T-cell (primary cell): ENCODE measurements around the gene ANKRD13A. TPM values are rescaled to one million over a fixed set of nuclear protein-coding genes. Genes with fewer than 3 reads are reported as not detected.
"Not testable (repeated sequence)": the region's sequence is repeated elsewhere in the genome, so short reads cannot be mapped to it uniquely, and the experiment has no call there.

Experiments
- ATAC-seq, 4 experiments: fragments of 200-7000 bp in 3 of 4; fragments of 150-1000 bp in 1 of 4; cut with Tn5 transposase; replicated peaks in 1 of 4; 1 replicate in 3 of 4; 2 replicates in 1 of 4; pipeline ENCODE4 v1.10.0; 2021; ENCODE audit warnings: moderate library complexity in 3 of 4, mild to moderate bottlenecking in 2 of 4, moderate number of reproducible peaks in 1 of 4
- CTCF ChIA-PET, 2 donors: fragments of 300-600 bp; sonication (Branson Sonifier 250); formaldehyde crosslinking; loops; one replicate each; lab custom pipeline; 2022; ENCODE audit warnings: antibody characterized with exemption in 2 of 2; lab: Charles Lee
- POLR2A ChIA-PET, 2 donors: fragments of 300-600 bp; sonication (Branson Sonifier 250); formaldehyde crosslinking; loops; one replicate each; lab custom pipeline; 2022; ENCODE audit warnings: antibody characterized with exemption in 2 of 2; lab: Charles Lee
- DNase-seq, 35 experiments: peaks; one replicate each; pipeline versions ENCODE4 v3.0.0 to v3.0.0-alpha.2; 2013 to 2023
- H3K27ac ChIP-seq: one replicate; pipeline ENCODE4 v1.5.1; 2013; ENCODE audit warnings: low read length
- H3K27me3 ChIP-seq, 2 experiments: replicated peaks in 1 of 2; 1 replicate in 1 of 2; 2 replicates in 1 of 2; pipeline versions ENCODE4 v1.6.1 to v1.7.0; 2013; ENCODE audit warnings: low read length in 1 of 2, mixed read lengths in 1 of 2; ENCODE audit not compliant: control insufficient read depth in 2 of 2, insufficient read depth in 2 of 2; ENCODE audit errors: extremely low read depth in 1 of 2
- H3K36me3 ChIP-seq, 2 donors: 1 replicate in 1 of 2; 2 replicates in 1 of 2; pipeline versions ENCODE4 v1.6.1 to v1.7.0; 2013; ENCODE audit warnings: low read length in 1 of 2; ENCODE audit not compliant: control insufficient read depth in 2 of 2, insufficient read depth in 1 of 2; ENCODE audit errors: extremely low read depth in 1 of 2
- H3K4me1 ChIP-seq, 2 experiments: 1 replicate in 1 of 2; 2 replicates in 1 of 2; pipeline versions ENCODE4 v1.6.1 to v1.7.0; 2013; ENCODE audit warnings: low read length in 2 of 2, mixed read lengths in 1 of 2; ENCODE audit not compliant: insufficient read depth in 2 of 2, control insufficient read depth in 1 of 2; ENCODE audit errors: extremely low read depth in 1 of 2
- H3K4me3 ChIP-seq, 2 donors: 1 replicate in 1 of 2; 2 replicates in 1 of 2; pipeline versions ENCODE4 v1.5.1 to v1.7.0; 2013; ENCODE audit warnings: mild to moderate bottlenecking in 2 of 2, low read length in 1 of 2, moderate library complexity in 1 of 2; ENCODE audit not compliant: control insufficient read depth in 1 of 2; ENCODE audit errors: extremely low read depth in 1 of 2
- H3K9me3 ChIP-seq: 2 replicates; pipeline ENCODE4 v1.7.0; 2013
- H3K27ac Mint-ChIP-seq, 2 donors: one replicate each; pipeline ENCODE4 v1.8.0; 2020 to 2021; ENCODE audit warnings: mild to moderate bottlenecking in 2 of 2, mixed read lengths in 2 of 2
- H3K27me3 Mint-ChIP-seq, 2 donors: one replicate each; pipeline ENCODE4 v1.8.0; 2021 to 2022; ENCODE audit warnings: mixed read lengths in 2 of 2
- H3K36me3 Mint-ChIP-seq: one replicate; pipeline ENCODE4 v1.8.0; 2021; ENCODE audit warnings: mixed read lengths
- H3K4me1 Mint-ChIP-seq, 3 donors: one replicate each; pipeline ENCODE4 v1.8.0; 2020 to 2022; ENCODE audit warnings: mixed read lengths in 3 of 3, mild to moderate bottlenecking in 1 of 3
- H3K4me3 Mint-ChIP-seq, 3 donors: one replicate each; pipeline ENCODE4 v1.8.0; 2020 to 2022; ENCODE audit warnings: mild to moderate bottlenecking in 3 of 3, mixed read lengths in 3 of 3, moderate library complexity in 3 of 3
- H3K9me3 Mint-ChIP-seq, 3 donors: one replicate each; pipeline ENCODE4 v1.8.0; 2020 to 2022; ENCODE audit warnings: mixed read lengths in 3 of 3
- WGBS: methylation state at CpG from one replicate; pipeline ENCODE4 v1.1.5; 2013; ENCODE audit warnings: missing lambda C conversion rate; ENCODE audit not compliant: insufficient coverage; 5-methylcytosine and 5-hydroxymethylcytosine counted together
- total RNA-seq, 35 experiments: library from RNA in 6 of 35; stranded (reverse) in 6 of 35; fragments of 120-200 nt in 1 of 35; gene quantifications; one replicate each; pipeline versions ENCODE4 v1.2.1 to v1.2.4 and lab custom pipeline; 2013 to 2026

ANKRD13A gene
- total RNA-seq, 5 donors from 2014 or later (not counting 1 experiment from before 2014, with no cell fraction given) = 63.8 to 87.0 (median 76.8) TPM

DNA sequence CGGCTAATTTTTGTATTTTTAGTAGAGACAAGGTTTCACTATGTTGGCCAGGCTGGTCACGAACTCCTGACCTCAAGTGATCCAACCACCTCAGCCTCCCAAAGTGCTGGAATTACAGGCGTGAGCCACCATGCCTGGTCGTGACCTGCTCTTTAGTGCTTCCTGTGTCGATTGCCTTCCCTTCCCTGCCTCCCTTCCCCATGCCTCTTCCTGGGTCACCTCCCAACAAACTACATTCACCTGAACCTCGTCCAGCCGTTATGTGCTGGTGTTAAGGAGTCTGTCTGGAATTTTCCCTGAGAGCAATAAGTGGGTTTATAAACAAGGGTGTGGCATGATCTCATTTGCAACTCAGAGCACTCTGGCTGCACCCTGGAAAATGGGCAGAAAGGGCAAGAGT lies 81.2 kb downstream of the ANKRD13A start:
- peak overlapping the region; percentile 68 to 78 for H3K27ac Mint-ChIP-seq
- H3K36me3 Mint-ChIP-seq = peaks cover 3% of the 10 kb centered on the region
- peaks cover 0 to 2% of the 10 kb centered on the region in 2 experiments for H3K27me3 ChIP-seq
- H3K27ac ChIP-seq = peak overlapping the region; percentile 93
- POLR2A ChIA-PET = no interaction called here
- H3K36me3 ChIP-seq = no peaks in the 10 kb centered on the region
- H3K4me1 ChIP-seq = peaks cover 9 to 25% of the 10 kb centered on the region in 2 experiments
- no peaks in the 10 kb centered on the region for H3K27me3 Mint-ChIP-seq
- DNase-seq (no peak), ATAC-seq (no peak)
- WGBS = 92% methylated on average over 2 of the region's 7 CpGs
- H3K4me3 Mint-ChIP-seq = peak overlapping the region; percentile 5 to 76 (median 5)
- peaks cover 16 to 25% (median 19%) of the 10 kb centered on the region in 3 donors for H3K4me1 Mint-ChIP-seq
- CTCF ChIA-PET = interaction anchor here in 1 of 2 donors (0.8 to 1.4 kb wide), 6 partner anchors 19 to 520 kb away, joined by 3 to 8 read pairs (median 4); partner anchors contain the start of genes ATP2A2 and IFT81
- H3K9me3 ChIP-seq = no peaks in the 10 kb centered on the region
- no peak overlapping the region for H3K4me3 ChIP-seq
- peaks cover 0 to 4% (median 0%) of the 10 kb centered on the region in 3 donors for H3K9me3 Mint-ChIP-seq

GRCh38 chr12:110084314-110085015 lies 85.2 kb downstream of the ANKRD13A start:
- DNase-seq (no peak), ATAC-seq (no peak)
- Mint-ChIP-seq H3K36me3 (peaks cover 3% of the 10 kb centered on the region), H3K4me3 (no peak overlapping the region), H3K27ac (no peak overlapping the region), H3K9me3 (peaks cover 0 to 4% (median 0%) of the 10 kb centered on the region in 3 donors), H3K4me1 (peaks cover 7 to 12% (median 10%) of the 10 kb centered on the region in 3 donors), H3K27me3 (peaks cover 0 to 2% of the 10 kb centered on the region in 2 donors)
- no peaks in the 10 kb centered on the region for H3K9me3 ChIP-seq
- ChIA-PET CTCF (interaction anchor here in 1 of 2 donors (0.6 kb wide), 1 partner anchor 25 kb away, joined by 3 read pairs; no protein-coding TSS in a partner anchor), POLR2A (no interaction called here)
- no peak overlapping the region for H3K27ac ChIP-seq
- 100% methylated on average over 2 of the region's 4 CpGs for WGBS
- peaks cover 5 to 12% of the 10 kb centered on the region in 2 experiments for H3K4me1 ChIP-seq
- peaks cover 0 to 5% of the 10 kb centered on the region in 2 experiments for H3K27me3 ChIP-seq
- no peaks in the 10 kb centered on the region for H3K36me3 ChIP-seq
- H3K4me3 ChIP-seq = no peak overlapping the region

GRCh38 chr12:110088216-110088615 lies 89.0 kb downstream of the ANKRD13A start:
- H3K4me3 Mint-ChIP-seq, H3K36me3 Mint-ChIP-seq, CTCF ChIA-PET, H3K9me3 Mint-ChIP-seq, H3K27ac ChIP-seq, ATAC-seq, H3K4me3 ChIP-seq, DNase-seq, H3K27ac Mint-ChIP-seq, H3K9me3 ChIP-seq, H3K36me3 ChIP-seq, H3K4me1 ChIP-seq, H3K27me3 Mint-ChIP-seq, H3K4me1 Mint-ChIP-seq: not testable (repeated sequence)
- 68% methylated on average over 5 of the region's 6 CpGs for WGBS
- peaks cover 0 to 13% of the 10 kb centered on the region in 2 experiments for H3K27me3 ChIP-seq
- POLR2A ChIA-PET = interaction anchor here in 1 of 2 donors (0.7 to 1.0 kb wide), 2 partner anchors 9 to 205 kb away, joined by 3 to 4 read pairs; no protein-coding TSS in a partner anchor

DNA sequence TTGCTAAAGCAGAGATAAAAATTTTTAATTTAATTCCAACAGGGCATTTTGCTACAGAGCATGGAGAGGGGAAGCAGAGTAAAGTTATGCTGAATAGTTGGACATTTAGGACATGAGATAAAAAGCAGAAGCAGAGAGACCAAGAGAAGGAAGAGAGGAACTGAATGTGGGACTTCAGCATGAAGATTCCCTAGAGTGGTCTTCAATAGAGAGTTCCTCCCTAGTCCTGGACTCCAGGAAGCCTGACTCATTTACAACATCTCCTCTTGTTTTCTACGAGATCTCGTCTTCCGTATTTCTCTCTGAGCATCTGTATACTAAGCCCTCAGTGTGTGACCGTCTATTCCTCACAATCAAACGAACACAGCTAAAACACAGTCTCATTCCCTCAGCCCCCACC lies 89.7 kb downstream of the ANKRD13A start:
- Histone ChIP-seq H3K4me3 (no peak overlapping the region), H3K9me3 (no peaks in the 10 kb centered on the region), H3K36me3 (no peaks in the 10 kb centered on the region), H3K27ac (no peak overlapping the region), H3K27me3 (peaks cover 0 to 15% of the 10 kb centered on the region in 2 experiments), H3K4me1 (no peaks in the 10 kb centered on the region)
- Mint-ChIP-seq H3K27ac (no peak overlapping the region), H3K4me3 (no peak overlapping the region), H3K4me1 (no peaks in the 10 kb centered on the region), H3K9me3 (no peaks in the 10 kb centered on the region), H3K36me3 (no peaks in the 10 kb centered on the region), H3K27me3 (peaks cover 8% of the 10 kb centered on the region in 2 donors)
- WGBS = 85% methylated on average over 5 of the region's 5 CpGs
- CTCF ChIA-PET = interaction anchor here (0.6 to 0.9 kb wide), 2 partner anchors 9 to 11 kb away, joined by 3 to 8 read pairs; no protein-coding TSS in a partner anchor
- no peak for ATAC-seq
- DNase-seq = no peak
- POLR2A ChIA-PET = interaction anchor here in 1 of 2 donors (0.7 kb wide), 1 partner anchor 206 kb away, joined by 4 read pairs; no protein-coding TSS in a partner anchor

Other genes with a start within 250 kb of the ANKRD13A start
- gene TRPV4, start 166.0 kb upstream of the ANKRD13A start, total RNA-seq = not detected
- gene GLTP, start 118.9 kb upstream of the ANKRD13A start, total RNA-seq = 10 to 100 TPM; 22.0 to 29.5 (median 23.8) TPM
- gene TCHP, start 99.2 kb upstream of the ANKRD13A start, total RNA-seq = 10 to 100 TPM; 25.9 to 41.5 (median 37.3) TPM
- gene GIT2, start 3.1 kb upstream of the ANKRD13A start, total RNA-seq = 100 to 1,000 TPM in 4 of 5 donors, 10 to 100 TPM in 1; 96.7 to 132 (median 108) TPM
- 10 to 100 TPM; 13.6 to 31.0 (median 28.5) TPM for gene C12orf76, start 49.1 kb downstream of the ANKRD13A start, total RNA-seq
- 1 to 10 TPM in 4 of 5 donors, under 1 TPM in 1; 0.73 to 2.3 (median 1.5) TPM for gene IFT81, start 124.9 kb downstream of the ANKRD13A start, total RNA-seq